Adrenal gland (tissue), 5 donors: Measurements from ENCODE around the gene PTPRD.

Source experiments
- POLR2A ChIP-seq, 2 donors: fragments of 450-650 bp; IDR thresholded peaks; one replicate each; pipeline ENCODE4 v1.6.1; 2017; ENCODE audit warnings: antibody characterized with exemption in 2 of 2, mild to moderate bottlenecking in 2 of 2, moderate library complexity in 1 of 2
- TF ChIP-seq, protein P1 (sequence below), 6 experiments: fragments of 450-650 bp in 4 of 6; fragments of 200-600 bp in 2 of 6; sonication (generic) in 1 of 6; IDR thresholded peaks; 1 replicate in 5 of 6; 2 replicates in 1 of 6; pipeline versions ENCODE4 v1.5.1 to v1.8.0; 2016 to 2021; ENCODE audit warnings: antibody characterized with exemption in 6 of 6, mild to moderate bottlenecking in 2 of 6, moderate library complexity in 1 of 6
- donor health status: DM: no; HTN: no; CAD: no.

DNA sequence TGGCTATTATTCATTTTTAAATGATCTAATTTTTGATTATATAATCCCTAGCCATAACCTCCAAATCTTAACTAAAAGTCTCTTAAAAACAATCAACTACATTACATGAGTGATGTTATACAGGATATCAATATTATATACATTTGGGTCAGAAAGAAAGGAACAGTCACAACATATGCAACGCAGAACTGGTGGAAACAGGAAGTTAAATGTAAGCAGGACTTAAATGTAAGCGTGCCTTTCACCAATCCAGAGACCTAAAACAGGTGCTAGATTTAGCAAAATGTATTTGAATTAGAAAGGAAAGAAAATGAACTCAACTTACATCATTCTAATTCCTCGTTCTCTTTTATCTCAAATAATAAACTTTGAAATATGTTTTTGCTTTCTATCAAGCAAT lies 738.5 kb downstream of the PTPRD start:
- TF ChIP-seq POLR2A (IDR thresholded peaks at IDR 0.05): no peak
- TF ChIP-seq, protein P1, sequence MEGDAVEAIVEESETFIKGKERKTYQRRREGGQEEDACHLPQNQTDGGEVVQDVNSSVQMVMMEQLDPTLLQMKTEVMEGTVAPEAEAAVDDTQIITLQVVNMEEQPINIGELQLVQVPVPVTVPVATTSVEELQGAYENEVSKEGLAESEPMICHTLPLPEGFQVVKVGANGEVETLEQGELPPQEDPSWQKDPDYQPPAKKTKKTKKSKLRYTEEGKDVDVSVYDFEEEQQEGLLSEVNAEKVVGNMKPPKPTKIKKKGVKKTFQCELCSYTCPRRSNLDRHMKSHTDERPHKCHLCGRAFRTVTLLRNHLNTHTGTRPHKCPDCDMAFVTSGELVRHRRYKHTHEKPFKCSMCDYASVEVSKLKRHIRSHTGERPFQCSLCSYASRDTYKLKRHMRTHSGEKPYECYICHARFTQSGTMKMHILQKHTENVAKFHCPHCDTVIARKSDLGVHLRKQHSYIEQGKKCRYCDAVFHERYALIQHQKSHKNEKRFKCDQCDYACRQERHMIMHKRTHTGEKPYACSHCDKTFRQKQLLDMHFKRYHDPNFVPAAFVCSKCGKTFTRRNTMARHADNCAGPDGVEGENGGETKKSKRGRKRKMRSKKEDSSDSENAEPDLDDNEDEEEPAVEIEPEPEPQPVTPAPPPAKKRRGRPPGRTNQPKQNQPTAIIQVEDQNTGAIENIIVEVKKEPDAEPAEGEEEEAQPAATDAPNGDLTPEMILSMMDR (IDR thresholded peaks at IDR 0.05): no peak
